Renal cortical epithelial cell (primary cell): ENCODE results near the gene VAC14. TPM values are rescaled to one million over a fixed set of nuclear protein-coding genes. Genes with fewer than 3 reads are reported as not detected.
"Not testable (repeated sequence)": the region's sequence is repeated elsewhere in the genome, so short reads cannot be mapped to it uniquely, and the experiment has no call there.

Source experiments
- DNase-seq: peaks from one replicate; pipeline ENCODE4 v3.0.0-alpha.2; 2011; ENCODE audit warnings: low read depth
- total RNA-seq: library from RNA; depleted of rRNA; stranded (reverse); fragments of >200 nt; gene quantifications from 2 replicates; pipeline ENCODE4 v1.2.3, GENCODE V29; 2014

Gene VAC14
- total RNA-seq: 11.1 and 30.3 TPM in 2 replicates

GRCh38 chr16:70800781-70801480 lies at the start of gene VAC14:
Gene VAC14 (minus strand): TSS chr16:70801158. CDS start chr16:70800900, 258 bp downstream.
- peak; percentile 84 for DNase-seq

DNA sequence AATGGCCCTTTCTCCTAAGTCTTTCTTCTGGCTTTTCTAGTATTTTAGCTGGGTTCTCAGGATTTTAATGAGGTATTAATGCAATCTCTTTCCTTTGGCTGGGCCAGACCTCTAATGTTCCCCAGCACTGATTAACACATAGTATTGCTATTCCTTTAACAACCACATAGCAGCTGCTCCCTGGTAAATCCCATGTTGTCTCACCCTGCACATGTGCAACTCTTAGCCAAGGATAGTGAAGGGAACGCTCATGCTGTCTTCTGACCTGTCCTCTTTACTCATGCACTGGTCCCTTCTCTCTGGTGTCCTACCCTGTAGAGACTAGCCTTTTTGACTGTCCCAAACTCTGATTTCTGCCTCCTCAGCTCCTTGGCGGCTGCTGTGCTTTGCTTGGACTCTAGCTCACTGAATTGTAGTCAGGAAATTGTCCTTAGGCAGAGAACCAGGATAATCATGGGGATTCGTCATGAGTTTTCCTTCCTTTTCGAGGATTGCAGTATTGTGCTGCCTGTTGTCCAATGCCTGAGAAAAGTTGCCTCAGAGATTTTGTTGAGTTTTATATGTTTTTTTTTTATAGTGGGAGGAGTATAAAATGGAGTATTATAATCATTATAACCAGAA lies 22.6 kb upstream of the VAC14 start:
- not testable (repeated sequence) for DNase-seq

GRCh38 chr16:70822734-70823133 lies 21.8 kb upstream of the VAC14 start:
- DNase-seq: not testable (repeated sequence)

GRCh38 chr16:70818088-70818487 lies 17.1 kb upstream of the VAC14 start:
- DNase-seq: not testable (repeated sequence)

DNA sequence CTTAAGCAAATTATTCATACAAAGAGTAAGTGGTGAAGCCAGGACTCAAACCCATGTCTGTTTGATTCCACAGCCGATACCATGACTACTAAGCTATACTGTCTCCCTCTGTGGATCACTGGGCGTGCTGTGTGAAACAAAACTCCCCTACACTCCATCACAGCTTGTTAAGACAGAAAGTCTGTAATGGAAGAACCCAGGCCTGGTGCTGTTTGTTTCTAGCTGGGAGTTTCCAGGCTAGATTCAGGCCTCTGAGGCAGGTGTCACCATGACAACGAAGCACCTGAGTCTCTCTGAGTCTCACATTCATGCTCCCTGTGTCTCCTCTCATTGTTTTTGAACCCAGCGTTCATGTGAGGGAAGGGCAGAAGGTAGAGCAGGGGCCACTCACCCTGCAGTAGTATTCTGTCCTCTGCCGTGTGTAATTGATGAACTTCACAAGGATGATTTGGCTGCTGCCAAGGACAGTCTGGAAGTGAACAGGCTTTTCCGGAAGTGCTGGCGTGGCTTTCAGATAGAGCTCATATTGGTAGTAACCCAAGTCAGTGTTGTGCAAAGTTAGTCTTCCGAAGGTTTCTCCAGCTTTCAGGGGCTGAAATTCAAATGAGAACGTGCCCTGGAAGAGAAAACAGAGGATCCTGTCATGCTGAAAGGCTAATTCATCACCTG lies 8.6 kb upstream of the VAC14 start:
- DNase-seq: no peak

DNA sequence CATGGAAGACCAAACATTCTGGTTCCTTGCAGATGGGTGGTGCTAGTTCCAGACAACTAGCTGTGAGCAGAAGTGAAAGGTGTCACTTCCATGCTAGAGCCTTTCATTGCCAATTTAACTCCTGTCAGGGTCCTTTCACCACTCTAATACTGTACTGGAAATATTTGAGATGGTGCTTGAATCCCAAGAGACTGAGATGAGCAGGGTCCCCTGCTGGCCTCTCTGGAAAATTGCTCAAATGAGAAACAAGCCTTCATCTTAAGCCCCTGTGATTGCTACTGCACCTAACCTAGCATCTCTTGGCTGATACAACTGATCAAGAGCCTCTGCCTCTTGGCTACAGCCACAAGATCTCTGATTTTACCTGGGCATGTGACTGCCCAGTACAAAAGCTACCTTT lies 7.4 kb upstream of the VAC14 start:
- DNase-seq: no peak

- DNase-seq: no peak
These were observed 4.8 kb upstream of the VAC14 start for GRCh38 chr16:70805787-70806186.

GRCh38 chr16:70805380-70805779 lies 4.4 kb upstream of the VAC14 start:
- no peak for DNase-seq

DNA sequence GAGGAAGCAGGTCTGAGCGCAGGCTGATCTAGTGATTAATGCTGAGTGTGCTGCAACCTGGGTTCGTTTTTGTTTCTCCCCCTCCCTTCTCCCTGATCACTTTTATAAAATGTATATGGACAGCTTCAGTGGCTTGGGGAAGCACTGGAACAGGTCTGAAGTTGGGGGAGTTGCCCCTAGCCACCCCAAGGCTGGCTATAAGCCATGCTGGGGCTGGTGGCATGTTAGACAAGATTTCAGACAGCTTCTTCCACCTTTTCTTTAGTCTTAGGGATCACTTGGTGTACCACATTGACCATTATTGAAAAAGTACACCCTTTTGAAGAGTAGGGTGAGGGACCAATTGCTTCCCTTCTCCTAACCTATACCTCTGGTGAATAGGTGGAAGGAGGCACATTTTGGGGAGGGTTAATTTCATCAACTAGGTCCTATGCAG lies 3.8 kb upstream of the VAC14 start:
- no peak for DNase-seq

DNA sequence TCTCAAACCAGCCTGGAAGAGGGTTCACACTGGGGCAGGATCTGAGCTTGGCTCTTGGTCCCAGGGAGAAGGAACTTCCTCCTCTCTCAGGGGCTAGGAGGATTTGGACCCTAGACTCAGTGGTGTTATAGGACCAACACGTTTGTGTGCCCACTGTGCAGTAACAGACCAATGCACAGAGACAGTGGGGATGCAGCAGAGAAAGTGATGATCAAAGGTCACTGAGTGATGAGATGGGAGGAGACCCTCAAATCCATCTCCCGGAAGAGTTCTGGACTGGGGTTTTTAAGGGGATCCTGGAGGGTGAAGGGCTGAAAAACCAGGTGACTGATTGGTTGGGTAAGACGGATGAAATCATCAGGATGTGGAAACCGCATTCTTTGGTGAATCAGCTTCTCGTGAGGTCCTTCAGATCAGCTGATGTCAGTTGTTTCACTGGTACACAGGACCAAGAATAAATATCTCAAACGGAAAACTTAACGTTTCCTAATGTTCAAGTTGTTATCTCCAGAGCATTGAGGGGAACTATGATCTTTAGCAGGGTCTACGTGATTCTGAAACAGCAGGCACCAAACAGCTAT lies 3.3 kb upstream of the VAC14 start:
- DNase-seq: no peak

GRCh38 chr16:70803319-70803718 lies 2.4 kb upstream of the VAC14 start:
- DNase-seq: no peak

GRCh38 chr16:70801611-70802010 lies 653 bp upstream of the VAC14 start:
- no peak for DNase-seq

GRCh38 chr16:70800311-70800710 lies 647 bp downstream of the VAC14 start:
- DNase-seq: no peak

DNA sequence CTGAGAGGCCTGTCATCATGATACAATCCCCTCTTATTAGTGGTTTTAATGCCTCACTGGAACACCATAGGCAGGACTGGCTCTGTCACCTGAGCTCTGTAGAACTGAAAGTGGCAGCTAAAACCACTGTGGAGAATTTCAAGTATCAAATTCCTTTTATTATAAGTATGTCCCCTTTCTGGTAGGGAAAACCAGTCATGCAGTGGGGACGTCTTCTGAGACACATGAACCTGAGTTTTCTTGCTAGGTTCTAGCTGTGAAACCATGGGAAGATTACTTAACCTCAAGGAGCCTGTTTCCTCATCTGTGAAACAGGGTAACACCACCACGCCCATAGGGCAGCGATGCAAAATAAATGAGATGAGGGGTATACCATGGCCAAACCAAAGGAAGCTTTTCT lies 4.7 kb downstream of the VAC14 start:
- DNase-seq: no peak

DNA sequence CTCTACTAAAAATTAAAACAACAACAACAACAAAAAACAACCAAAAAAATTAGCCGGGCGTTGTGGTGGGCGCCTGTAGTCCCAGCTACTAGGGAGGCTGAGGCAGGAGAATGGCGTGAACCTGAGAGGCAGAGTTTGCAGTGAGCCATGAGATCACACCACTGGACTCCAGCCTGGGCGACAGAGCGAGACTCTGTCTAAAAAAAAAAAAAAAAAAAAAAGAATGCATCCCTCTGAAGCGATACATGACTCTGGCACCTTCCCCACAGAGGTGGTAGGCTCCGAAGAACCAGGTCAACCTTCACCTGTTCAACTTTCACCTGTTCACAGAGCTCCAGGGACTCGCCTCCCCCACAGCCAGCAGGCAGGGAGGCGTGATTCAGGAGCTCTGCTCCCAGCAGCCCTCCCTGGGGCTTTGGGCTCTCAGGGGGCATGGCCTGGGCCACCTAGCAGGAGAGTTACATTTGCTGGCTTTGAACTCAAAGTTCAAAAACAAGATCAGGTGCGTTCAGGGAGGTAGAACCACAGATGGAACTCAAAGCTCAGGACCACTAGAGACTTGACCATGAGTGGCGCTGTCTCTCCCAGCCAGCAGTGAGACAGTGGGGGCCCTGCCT lies 5.6 kb downstream of the VAC14 start:
- no peak for DNase-seq

DNA sequence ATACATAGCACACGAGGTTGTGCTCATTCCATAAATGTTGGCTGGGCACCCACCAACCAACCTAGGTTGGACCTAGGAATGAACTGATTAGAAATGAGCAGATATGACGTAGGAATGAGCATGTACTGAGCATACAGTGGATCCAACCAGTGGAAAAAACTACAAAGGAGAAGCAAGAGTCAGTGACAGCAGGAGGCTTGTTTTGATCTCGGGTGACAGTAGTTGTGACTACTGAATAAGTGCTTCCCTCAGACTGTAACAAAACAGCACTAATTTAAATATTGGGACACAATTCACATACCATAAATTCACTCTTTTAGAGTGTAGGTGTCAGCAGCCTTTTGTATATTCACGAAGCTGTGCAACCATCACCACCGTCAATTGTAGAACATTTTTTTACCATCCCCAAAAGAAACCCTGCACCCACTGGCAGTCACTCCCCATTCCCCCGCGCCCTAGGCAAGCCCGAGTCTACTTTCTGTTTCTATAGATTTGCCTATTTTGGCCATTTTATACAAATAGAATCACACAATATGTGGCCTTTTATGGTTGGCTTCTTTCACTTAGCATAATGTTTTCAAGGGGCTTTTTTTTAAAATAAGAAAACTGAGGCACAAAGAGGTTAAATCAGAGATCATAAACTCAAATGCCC lies 7.0 kb downstream of the VAC14 start:
- DNase-seq: no peak

- no peak for DNase-seq
These were observed 10.1 kb downstream of the VAC14 start for GRCh38 chr16:70790815-70791214.

- DNase-seq: no peak
These were observed 11.1 kb downstream of the VAC14 start for GRCh38 chr16:70789595-70790447.

DNA sequence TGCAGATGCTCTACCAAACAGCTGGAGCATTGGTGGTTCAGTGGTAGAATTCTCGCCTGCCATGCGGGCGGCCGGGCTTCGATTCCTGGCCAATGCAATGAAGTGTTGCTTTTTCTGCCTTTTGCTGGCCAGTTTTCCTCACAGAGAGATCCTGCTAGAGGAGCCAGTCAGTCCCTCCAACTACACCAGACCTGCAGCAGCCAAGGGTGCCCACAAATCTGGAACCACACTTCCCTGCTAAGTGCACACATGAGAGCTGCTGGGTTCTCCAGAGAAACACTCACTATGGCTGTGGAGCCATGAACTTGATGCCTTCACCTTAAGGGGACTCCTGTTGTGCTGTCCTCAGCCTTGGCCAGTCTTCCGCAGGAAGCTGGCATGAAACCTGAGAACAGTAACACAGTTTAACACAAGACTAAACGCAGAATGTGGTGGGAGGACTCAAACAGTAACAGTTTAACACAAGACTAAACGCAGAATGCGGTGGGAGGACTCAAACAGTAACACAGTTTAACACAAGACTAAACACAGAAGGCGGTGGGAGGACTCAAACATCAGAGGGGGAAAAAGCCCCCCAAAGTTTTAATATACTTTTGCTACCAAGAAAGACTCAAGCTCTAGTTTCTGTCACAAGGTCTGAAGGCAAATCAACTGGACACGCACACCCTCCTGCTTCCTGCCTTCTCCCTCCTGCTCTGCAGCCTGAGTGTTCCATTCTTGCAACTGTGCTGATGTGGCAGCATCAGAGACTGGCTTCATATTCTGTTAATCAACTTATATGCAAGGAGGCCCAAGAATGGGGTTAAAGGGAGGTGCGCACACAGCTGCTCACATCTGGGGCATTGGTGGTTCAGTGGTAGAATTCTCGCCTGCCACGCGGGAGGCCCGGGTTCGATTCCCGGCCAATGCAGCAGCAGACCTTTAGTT lies 12.0 kb downstream of the VAC14 start:
- peak; percentile 63 for DNase-seq
